HG03064 (cell line): Measurements from ENCODE around the gene GARRE1.
"Not testable (repeated sequence)": the region's sequence is repeated elsewhere in the genome, so short reads cannot be mapped to it uniquely, and the experiment has no call there.

Experiments used
- ATAC-seq: cut with Tn5 transposase; IDR thresholded peaks from one replicate; pipeline ENCODE4 v1.9.1; 2021; ENCODE audit warnings: low read depth; ENCODE audit not compliant: unreplicated experiment

Gene GARRE1

DNA sequence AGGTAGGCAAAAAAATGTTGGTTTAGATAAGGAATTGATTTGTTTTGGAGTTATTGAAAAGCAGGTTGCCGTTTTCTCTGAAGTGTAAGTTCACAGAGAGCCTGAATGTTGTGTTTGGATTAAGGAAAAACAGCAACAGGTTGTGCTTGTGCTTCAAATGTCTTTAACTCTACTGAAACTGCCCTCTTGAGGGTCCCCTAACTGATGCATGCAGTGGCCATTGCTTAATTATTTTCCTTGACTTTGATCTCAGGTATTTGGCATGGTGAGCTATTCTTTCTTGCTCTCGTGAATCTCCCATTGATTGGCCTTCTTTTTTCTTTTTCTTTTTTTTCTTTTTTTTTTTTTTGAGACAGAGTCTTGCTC, 3.2 kb downstream of the GARRE1 start:
- ATAC-seq, result no peak

- no peak for ATAC-seq
Measured at GRCh38 chr19:34259367-34260095, 5.2 kb downstream of the GARRE1 start.

GRCh38 chr19:34260771-34261173, 6.4 kb downstream of the GARRE1 start:
- ATAC-seq, result no peak

DNA sequence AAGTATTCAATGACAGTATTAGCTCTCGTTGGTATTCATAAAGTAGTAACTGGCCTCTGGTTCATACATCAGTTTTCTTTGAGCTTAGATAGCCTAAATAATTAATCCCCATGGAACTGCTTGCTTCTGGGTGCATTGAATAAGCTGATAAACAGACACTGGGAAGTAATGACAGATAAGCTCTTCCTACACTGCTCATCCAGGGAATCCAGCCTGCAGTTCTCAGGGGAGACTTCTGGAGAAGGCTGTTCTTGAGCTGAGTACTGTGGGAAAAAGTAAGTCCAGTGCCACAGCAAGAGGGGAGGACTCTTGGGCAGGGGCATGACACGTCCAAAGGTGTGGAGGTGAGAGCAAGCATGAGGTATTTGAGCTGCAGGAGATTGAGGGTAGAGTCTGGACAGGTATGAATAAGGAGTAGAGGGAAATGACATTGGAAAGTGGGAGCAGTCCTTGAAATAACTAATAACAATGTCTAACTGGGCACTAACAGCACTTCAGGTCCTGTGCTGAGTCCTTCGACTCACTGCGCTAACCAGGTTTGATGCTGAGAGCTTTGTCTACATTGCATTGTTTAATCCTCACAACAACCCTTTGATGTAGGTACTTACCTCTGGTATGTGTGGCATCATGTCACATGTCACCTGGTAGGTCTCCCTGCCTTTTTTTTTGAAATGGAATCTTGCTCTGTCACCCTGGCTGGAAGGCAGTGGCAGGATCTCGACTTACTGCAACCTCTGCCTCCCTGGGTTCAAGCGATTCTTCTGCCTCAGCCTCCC, 7.2 kb downstream of the GARRE1 start:
- ATAC-seq, result no peak

DNA sequence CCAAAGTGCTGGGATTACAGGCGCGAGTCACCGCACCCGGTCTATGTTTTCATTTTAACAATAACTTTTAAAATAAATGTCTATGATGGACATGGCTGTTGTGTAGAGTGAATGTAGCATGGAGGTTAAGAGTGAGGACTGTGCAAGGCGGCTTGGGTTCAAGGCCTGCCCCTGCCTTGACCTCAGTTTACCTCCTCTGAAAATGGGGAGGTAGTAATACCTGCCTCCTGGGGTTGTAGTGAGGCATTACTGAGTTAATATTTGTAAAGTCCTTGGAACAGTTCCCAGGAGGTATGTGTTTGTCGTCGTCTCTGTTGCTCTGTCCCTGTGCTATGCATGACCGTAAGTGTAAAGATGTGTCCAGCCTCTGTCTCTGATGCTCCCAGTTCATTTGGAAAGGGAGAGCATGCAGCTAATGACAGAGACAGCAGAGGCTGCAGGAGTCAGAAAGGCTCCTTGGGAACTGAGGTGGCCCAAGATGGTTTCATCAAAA, 9.4 kb downstream of the GARRE1 start:
- no peak for ATAC-seq

DNA sequence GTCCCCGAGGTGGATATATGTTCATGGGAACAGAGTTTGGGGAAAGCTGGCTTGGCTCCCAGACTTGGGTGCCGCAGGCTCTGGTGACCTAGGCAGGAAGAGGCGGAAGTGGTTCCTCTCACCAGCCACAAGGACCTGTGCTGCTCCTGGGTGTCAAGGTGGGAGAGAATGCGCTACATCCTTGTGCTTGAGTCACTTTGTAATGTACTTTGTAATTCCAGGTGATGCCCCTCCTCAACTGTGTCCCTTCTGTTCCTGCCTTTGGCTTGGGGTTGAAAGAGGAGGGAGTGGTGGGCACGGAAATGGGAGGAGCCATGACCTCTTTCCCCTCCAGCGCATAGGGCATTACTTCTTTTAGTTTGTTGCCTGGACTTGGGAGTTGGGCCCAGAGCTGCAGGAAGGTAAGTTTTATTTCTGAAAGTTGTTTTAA, 10.9 kb downstream of the GARRE1 start:
- ATAC-seq, result no peak

DNA sequence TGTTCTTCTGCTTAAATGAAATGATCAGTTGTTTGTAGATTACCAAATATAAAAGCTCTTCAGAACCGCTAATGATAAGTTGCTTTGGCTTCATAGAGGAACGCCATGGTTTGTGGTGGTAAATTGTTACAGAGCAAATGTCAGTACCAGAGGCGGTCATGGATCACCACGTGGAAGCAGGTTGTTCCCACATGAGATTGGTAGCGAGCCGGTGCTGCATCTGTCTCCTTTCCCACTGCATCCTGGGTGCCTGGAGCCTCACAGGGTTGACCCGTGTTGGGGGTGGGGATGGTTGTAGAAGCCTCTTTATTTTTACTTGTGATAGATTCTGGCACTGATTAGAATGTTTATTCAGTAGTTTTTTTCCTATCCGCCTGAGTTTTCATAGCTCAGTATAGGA, 14.7 kb downstream of the GARRE1 start:
- no peak for ATAC-seq

DNA sequence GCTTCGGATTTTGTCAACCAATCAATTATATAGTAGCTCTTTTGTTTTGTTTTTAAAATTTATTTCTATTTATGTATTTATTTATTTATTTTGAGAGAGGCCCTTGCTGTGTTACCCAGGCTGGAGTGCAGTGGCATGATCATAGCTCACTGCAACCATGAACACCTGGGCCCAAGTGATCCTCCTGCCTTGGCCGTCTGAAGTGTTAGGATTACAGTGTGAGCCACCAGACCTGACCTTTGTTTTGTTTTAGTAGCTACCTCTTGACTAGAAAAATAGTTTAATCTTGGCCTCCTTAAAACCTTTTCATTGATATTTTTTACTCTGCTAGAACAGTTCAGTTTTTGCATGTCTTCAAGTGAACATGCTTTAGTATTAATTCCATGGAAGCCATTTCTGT, 15.1 kb downstream of the GARRE1 start:
- no peak for ATAC-seq

DNA sequence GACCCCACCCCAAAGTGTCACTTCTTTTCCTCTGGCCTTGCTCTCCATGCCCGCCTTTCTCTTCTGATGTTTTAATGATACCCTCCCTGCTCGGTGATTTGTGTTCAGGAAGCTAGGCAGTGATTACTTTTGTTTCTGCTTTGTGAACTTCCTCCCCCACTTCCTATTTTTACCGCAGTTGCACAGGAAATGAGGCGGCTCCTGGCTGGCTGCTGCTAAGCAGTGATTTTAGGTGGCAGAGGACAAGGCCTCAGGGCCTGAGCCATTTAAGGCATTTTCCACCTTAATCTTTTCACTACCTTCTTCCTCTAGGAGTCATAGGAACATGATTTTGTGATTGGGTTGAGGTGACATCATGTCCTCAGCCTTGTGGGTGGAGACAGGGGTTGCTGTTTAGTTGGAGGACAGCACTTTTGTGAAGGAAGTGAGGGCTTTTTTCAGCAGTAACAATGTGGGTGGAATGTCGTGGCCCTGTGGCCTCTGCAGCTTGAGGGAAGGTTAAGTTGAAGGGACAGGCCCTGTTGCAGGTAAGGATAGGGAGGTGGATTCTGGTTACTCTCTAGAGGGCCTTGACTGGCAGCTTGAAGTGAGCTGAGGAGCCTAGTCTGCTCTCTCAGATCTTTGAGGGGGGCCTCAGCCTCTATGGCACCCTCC, 15.7 kb downstream of the GARRE1 start:
- ATAC-seq, result no peak

DNA sequence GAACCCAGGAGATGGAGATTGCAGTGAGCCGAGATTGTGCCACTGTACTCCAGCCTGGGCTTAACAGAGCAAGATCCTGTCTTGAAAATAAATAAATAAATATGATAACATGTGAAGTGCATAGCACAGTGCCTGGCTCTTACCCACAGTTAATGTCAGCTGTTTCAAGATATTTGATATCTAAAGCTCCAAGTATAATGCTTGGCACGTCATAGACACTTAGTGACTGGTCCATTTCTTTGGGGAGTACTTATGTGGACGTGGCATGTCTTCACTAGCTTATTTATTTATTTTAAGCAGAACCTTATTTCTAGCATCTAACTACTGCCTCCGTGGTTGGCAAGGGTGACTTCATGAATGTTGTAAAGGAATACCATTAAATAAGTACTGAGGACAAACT, 18.8 kb downstream of the GARRE1 start:
- ATAC-seq, result no peak

DNA sequence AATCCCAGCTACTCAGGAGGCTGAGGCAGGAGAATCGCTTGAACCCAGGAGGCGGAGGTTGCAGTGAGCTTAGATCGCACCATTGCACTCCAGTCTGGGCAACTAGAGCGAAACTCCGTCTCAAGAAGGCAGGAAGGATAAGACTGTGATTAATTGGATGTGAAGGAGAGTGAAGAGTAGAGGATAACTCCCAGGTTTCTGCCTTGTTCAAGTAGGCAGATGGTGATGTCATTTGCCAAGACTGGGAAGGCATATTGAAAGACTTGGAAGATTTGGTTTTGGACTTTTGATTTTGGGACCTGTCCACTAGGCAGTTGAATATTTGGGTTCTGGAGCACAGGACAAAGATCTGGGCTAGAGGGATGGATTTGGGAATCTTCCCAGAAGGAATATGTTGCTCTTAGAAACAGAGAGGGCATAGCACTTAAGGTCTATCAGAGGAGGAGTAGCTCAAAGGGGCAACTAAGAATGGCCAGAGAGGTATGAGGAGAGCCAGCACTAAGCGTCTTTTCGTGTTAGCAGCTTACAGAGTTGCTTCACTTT, 20.0 kb downstream of the GARRE1 start:
- ATAC-seq, result no peak

DNA sequence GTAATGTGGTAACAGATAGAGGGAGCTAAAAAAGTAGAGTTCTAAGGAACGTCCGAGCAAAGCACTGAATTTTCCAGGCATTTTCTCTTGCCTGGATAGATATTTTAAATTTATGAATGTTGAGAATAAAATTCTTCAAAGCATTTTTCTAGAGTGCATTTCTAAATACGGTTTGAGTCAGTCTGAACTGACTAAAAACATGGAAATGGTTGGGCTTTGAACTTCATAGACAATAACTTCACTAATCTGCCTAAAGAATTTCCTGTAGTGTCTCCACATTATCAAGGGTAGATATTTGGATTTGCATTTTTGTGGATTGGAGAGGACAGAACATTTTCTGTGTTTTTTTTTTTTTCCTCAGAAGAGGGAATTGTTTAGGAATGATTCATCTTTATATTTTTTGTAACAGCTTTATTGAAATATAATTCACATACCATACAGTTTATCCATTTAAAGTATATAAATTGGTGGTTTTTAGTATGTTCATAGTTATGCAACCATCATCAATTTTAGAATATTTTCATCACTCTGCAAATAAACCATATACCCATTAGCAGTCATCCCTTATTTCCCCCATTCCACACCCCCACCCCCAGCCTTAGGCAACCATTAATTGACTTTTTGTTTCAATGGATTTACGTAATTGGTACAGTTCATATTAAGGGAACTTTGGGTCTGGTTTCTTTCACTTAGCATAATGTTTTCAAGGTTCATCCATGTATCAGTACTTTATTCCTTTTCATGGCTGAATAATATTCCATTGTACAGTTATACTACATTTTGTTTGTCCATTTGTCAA, 20.7 kb downstream of the GARRE1 start:
- ATAC-seq, result no peak

DNA sequence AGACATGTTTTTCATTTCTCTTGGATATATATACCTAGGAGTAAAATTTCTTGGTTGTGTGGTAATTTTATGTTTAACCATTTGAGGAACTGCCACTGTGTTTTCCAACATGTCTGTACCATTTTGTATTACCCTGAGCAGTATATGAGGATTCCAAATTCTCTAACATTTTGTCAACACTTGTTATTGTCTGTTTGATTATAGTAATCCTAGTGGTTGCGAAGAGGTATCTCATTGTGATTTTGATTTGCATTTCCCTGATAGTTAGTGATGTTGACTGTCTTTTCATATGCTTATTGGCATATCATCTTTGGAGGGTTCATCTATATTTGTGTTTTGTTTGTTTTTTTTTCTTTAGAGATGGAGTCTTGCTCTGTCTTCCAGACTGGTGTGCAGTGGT, 21.4 kb downstream of the GARRE1 start:
- no peak for ATAC-seq

DNA sequence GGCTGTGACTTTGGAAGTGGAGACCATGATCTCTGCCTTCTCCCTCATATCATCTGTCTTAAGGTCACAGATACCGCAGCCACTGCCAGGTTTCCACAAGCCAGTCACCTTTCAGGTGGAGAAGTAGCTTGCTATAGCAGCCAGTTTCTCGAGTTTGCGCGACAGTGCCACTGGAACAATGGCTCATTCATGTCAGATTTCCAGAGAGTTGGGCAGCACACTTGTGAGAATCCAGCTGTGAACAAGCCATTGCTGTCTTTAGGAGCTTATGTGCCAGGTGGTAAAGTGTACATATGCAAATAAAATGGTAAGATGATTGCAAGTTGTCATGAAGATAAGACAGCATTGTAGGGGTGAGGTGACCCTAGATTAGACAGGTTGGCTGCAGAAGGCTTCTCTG, 22.3 kb downstream of the GARRE1 start:
- no peak for ATAC-seq

GRCh38 chr19:34277244-34277643, 22.9 kb downstream of the GARRE1 start:
- no peak for ATAC-seq

DNA sequence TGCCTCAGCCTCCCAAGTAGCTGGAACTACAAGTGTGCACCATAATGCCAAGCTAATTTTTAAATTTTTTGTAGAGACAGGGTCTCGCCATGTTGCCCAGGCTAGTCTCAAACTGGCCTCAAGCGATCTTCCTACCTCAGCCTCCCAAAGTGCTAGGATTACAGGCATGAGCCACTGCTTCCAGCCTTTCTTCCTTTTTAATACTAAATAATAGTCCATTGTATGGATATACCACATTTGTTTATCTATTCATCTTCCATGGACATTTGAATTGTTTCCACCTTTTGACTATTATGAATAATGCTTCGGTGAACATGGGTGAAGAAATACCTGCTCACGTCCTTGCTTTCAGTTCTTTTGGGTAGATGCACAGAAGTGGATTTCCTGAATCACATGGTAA, 24.4 kb downstream of the GARRE1 start:
- ATAC-seq, result no peak

GRCh38 chr19:34281444-34281843, 27.1 kb downstream of the GARRE1 start:
- ATAC-seq, result not testable (repeated sequence)

GRCh38 chr19:34282611-34283519, 28.5 kb downstream of the GARRE1 start:
- ATAC-seq, result no peak

DNA sequence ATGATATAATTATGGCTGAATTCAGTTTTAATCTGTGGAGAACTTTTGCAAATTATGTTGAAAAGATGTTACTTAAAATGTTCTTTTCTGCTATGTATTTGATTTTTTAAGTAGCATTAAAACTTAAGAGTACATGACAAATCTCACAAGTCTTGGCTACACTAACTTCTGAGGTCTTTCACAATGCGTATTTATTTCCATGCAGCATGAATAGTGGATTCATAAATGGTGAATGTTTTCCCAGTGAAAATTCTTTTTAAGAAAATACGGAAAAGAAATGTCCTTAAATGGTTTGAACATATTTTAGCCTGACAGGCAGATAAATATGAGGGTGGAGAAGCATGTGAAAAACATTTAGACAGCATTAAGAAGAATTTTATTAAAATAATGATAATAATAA, 30.2 kb downstream of the GARRE1 start:
- ATAC-seq, result no peak
